H1 (cell line): ENCODE data around the gene CFAP58. TPM values are rescaled to one million over a fixed set of nuclear protein-coding genes. Genes with fewer than 3 reads are reported as not detected.

ENCODE experiments used
- BCL11A ChIP-seq, 2 experiments: IDR thresholded peaks; one replicate each; pipeline ENCODE4 v1.6.1; 2011; ENCODE audit warnings: low read depth in 2 of 2, low read length in 2 of 2, mild to moderate bottlenecking in 2 of 2
- FOSL1 ChIP-seq: IDR thresholded peaks from 2 replicates; pipeline ENCODE4 v1.6.1; 2011; ENCODE audit warnings: mild to moderate bottlenecking, low read depth, low read length, moderate library complexity; ENCODE audit not compliant: insufficient read depth
- JUN ChIP-seq: IDR thresholded peaks from 2 replicates; pipeline ENCODE4 v1.6.1; 2011; ENCODE audit warnings: low read depth, mild to moderate bottlenecking, improper control_type of control experiment, low read length
- NANOG ChIP-seq: IDR thresholded peaks from 2 replicates; pipeline ENCODE4 v1.6.1; 2011; ENCODE audit warnings: low read length, low read depth, mild to moderate bottlenecking, inconsistent platforms; ENCODE audit not compliant: insufficient read depth, poor library complexity, severe bottlenecking
- SP2 ChIP-seq: IDR thresholded peaks from 2 replicates; pipeline ENCODE4 v1.6.1; 2012; ENCODE audit warnings: mild to moderate bottlenecking, low read length, inconsistent platforms
- ZNF274 ChIP-seq: IDR thresholded peaks from 2 replicates; pipeline ENCODE4 v1.7.0; 2012; ENCODE audit warnings: low read length, borderline replicate concordance; ENCODE audit errors: extremely low read depth
- polyA plus RNA-seq, 7 experiments: library from polyadenylated mRNA; depleted of rRNA in 3 of 7; stranded (reverse) in 5 of 7; unstranded in 2 of 7; fragments of >200 nt in 5 of 7; fragments of 200-250 nt in 2 of 7; gene quantifications; 1 replicate in 5 of 7; 2 replicates in 1 of 7; 4 replicates in 1 of 7; pipeline versions ENCODE4 v1.2.1 to v1.2.3, GENCODE V29; 2011 to 2013; ENCODE audit warnings: missing spikeins in 2 of 7, mixed read lengths in 2 of 7
- total RNA-seq: library from RNA; stranded (reverse); fragmentation: NEBNext Ultra II Directional; extraction: Animal tissue kit (Norgen Biotek cat#: 25700); gene quantifications from 2 replicates; pipeline ENCODE4 v1.2.1, GENCODE V29; 2021
- TF ChIP-seq, protein P1 (sequence below): fragments of 300-600 bp; sonication (generic); IDR thresholded peaks from 2 replicates; pipeline ENCODE4 v1.7.1; 2012; ENCODE audit warnings: low read length, moderate library complexity, mild to moderate bottlenecking, inconsistent platforms; ENCODE audit not compliant: insufficient replicate concordance
- TF ChIP-seq, protein P2 (sequence below): IDR thresholded peaks from 2 replicates; pipeline ENCODE4 v1.6.1; 2011; ENCODE audit warnings: low read depth, mild to moderate bottlenecking, low read length; ENCODE audit not compliant: insufficient read depth
- TF ChIP-seq, protein P3 (sequence below): IDR thresholded peaks from 2 replicates; pipeline ENCODE4 v1.6.1; 2012; ENCODE audit warnings: low read length, inconsistent platforms

The CFAP58 gene
- total and polyA plus RNA-seq, 2 of the 8 experiments (the other 6 are each of a cell fraction or from before 2014, with no cell fraction given), result 0.32 to 0.71 TPM

DNA sequence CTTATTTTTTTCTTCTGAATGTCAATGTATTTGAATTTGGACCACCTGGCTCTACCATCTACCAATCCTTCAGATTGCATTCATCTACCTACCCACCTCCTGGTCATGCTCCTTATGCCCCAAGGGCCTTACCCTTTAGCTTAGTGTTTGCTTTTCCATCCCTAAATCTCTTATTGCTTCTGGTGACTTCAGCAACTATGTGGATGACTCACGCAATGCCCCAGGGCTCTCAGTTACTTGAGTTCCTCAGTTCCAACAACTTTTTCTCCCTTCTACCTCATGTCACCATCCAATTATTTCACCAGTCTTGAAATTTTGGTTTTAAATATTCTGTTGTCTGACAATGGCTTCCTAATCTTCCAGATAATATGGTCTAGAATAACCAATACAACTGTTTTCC is 118.9 kb downstream of the CFAP58 start (continued):
- TF ChIP-seq, protein P1, sequence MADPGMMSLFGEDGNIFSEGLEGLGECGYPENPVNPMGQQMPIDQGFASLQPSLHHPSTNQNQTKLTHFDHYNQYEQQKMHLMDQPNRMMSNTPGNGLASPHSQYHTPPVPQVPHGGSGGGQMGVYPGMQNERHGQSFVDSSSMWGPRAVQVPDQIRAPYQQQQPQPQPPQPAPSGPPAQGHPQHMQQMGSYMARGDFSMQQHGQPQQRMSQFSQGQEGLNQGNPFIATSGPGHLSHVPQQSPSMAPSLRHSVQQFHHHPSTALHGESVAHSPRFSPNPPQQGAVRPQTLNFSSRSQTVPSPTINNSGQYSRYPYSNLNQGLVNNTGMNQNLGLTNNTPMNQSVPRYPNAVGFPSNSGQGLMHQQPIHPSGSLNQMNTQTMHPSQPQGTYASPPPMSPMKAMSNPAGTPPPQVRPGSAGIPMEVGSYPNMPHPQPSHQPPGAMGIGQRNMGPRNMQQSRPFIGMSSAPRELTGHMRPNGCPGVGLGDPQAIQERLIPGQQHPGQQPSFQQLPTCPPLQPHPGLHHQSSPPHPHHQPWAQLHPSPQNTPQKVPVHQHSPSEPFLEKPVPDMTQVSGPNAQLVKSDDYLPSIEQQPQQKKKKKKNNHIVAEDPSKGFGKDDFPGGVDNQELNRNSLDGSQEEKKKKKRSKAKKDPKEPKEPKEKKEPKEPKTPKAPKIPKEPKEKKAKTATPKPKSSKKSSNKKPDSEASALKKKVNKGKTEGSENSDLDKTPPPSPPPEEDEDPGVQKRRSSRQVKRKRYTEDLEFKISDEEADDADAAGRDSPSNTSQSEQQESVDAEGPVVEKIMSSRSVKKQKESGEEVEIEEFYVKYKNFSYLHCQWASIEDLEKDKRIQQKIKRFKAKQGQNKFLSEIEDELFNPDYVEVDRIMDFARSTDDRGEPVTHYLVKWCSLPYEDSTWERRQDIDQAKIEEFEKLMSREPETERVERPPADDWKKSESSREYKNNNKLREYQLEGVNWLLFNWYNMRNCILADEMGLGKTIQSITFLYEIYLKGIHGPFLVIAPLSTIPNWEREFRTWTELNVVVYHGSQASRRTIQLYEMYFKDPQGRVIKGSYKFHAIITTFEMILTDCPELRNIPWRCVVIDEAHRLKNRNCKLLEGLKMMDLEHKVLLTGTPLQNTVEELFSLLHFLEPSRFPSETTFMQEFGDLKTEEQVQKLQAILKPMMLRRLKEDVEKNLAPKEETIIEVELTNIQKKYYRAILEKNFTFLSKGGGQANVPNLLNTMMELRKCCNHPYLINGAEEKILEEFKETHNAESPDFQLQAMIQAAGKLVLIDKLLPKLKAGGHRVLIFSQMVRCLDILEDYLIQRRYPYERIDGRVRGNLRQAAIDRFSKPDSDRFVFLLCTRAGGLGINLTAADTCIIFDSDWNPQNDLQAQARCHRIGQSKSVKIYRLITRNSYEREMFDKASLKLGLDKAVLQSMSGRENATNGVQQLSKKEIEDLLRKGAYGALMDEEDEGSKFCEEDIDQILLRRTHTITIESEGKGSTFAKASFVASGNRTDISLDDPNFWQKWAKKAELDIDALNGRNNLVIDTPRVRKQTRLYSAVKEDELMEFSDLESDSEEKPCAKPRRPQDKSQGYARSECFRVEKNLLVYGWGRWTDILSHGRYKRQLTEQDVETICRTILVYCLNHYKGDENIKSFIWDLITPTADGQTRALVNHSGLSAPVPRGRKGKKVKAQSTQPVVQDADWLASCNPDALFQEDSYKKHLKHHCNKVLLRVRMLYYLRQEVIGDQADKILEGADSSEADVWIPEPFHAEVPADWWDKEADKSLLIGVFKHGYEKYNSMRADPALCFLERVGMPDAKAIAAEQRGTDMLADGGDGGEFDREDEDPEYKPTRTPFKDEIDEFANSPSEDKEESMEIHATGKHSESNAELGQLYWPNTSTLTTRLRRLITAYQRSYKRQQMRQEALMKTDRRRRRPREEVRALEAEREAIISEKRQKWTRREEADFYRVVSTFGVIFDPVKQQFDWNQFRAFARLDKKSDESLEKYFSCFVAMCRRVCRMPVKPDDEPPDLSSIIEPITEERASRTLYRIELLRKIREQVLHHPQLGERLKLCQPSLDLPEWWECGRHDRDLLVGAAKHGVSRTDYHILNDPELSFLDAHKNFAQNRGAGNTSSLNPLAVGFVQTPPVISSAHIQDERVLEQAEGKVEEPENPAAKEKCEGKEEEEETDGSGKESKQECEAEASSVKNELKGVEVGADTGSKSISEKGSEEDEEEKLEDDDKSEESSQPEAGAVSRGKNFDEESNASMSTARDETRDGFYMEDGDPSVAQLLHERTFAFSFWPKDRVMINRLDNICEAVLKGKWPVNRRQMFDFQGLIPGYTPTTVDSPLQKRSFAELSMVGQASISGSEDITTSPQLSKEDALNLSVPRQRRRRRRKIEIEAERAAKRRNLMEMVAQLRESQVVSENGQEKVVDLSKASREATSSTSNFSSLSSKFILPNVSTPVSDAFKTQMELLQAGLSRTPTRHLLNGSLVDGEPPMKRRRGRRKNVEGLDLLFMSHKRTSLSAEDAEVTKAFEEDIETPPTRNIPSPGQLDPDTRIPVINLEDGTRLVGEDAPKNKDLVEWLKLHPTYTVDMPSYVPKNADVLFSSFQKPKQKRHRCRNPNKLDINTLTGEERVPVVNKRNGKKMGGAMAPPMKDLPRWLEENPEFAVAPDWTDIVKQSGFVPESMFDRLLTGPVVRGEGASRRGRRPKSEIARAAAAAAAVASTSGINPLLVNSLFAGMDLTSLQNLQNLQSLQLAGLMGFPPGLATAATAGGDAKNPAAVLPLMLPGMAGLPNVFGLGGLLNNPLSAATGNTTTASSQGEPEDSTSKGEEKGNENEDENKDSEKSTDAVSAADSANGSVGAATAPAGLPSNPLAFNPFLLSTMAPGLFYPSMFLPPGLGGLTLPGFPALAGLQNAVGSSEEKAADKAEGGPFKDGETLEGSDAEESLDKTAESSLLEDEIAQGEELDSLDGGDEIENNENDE, result no peak
- no peak for TF ChIP-seq NANOG
- no peak for TF ChIP-seq SP2
- no peak for TF ChIP-seq JUN
- TF ChIP-seq, protein P2, sequence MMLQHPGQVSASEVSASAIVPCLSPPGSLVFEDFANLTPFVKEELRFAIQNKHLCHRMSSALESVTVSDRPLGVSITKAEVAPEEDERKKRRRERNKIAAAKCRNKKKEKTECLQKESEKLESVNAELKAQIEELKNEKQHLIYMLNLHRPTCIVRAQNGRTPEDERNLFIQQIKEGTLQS, result no peak
- TF ChIP-seq BCL11A (IDR thresholded peaks at IDR 0.05; ENCODE audit: low read depth in 2 of 2, low read length in 2 of 2), result no peak
- TF ChIP-seq, protein P3, sequence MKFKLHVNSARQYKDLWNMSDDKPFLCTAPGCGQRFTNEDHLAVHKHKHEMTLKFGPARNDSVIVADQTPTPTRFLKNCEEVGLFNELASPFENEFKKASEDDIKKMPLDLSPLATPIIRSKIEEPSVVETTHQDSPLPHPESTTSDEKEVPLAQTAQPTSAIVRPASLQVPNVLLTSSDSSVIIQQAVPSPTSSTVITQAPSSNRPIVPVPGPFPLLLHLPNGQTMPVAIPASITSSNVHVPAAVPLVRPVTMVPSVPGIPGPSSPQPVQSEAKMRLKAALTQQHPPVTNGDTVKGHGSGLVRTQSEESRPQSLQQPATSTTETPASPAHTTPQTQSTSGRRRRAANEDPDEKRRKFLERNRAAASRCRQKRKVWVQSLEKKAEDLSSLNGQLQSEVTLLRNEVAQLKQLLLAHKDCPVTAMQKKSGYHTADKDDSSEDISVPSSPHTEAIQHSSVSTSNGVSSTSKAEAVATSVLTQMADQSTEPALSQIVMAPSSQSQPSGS, result no peak
- no peak for TF ChIP-seq FOSL1
- TF ChIP-seq ZNF274, result no peak
